Measurements from ENCODE around the gene ARID3C.

GRCh38 chr9:34588671-34589635, 39.9 kb downstream of the ARID3C start:
- TF ChIP-seq, protein P1, sequence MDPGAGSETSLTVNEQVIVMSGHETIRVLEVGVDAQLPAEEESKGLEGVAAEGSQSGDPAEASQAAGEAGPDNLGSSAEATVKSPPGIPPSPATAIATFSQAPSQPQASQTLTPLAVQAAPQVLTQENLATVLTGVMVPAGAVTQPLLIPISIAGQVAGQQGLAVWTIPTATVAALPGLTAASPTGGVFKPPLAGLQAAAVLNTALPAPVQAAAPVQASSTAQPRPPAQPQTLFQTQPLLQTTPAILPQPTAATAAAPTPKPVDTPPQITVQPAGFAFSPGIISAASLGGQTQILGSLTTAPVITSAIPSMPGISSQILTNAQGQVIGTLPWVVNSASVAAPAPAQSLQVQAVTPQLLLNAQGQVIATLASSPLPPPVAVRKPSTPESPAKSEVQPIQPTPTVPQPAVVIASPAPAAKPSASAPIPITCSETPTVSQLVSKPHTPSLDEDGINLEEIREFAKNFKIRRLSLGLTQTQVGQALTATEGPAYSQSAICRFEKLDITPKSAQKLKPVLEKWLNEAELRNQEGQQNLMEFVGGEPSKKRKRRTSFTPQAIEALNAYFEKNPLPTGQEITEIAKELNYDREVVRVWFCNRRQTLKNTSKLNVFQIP (CRISPR knock-in tag; IDR thresholded peaks at IDR 0.05; ENCODE audit: borderline replicate concordance, low read depth) = no peak
- TF ChIP-seq BACH2 (CRISPR knock-in tag; IDR thresholded peaks at IDR 0.05; ENCODE audit: borderline replicate concordance) = no peak
- TF ChIP-seq ZNF565 (CRISPR knock-in tag; conservative IDR thresholded peaks at IDR 0.05; ENCODE audit: low read depth) = no peak
- TF ChIP-seq ZNF8 (CRISPR knock-in tag; IDR thresholded peaks at IDR 0.05) = no peak
- no peak for TF ChIP-seq CSDC2 (CRISPR knock-in tag; IDR thresholded peaks at IDR 0.05)

Measured in SK-N-SH treated with all-trans-retinoic acid at 6 μM for 48 hours (cell line).